NB4 (cell line): ENCODE measurements around the gene GYS2.

ENCODE experiments used
- POLR2A ChIP-seq: IDR thresholded peaks from 2 replicates; pipeline ENCODE4 v1.6.1; 2011; ENCODE audit warnings: mild to moderate bottlenecking; ENCODE audit not compliant: insufficient read length; ENCODE audit errors: extremely low read depth
- TF ChIP-seq, protein P1 (sequence below): IDR thresholded peaks from one replicate; pipeline ENCODE4 v1.5.1; 2012; ENCODE audit warnings: low read depth, low read length
- TF ChIP-seq, protein P2 (sequence below): IDR thresholded peaks from 2 replicates; pipeline ENCODE4 v1.6.1; 2011; ENCODE audit warnings: low read depth, low read length

DNA sequence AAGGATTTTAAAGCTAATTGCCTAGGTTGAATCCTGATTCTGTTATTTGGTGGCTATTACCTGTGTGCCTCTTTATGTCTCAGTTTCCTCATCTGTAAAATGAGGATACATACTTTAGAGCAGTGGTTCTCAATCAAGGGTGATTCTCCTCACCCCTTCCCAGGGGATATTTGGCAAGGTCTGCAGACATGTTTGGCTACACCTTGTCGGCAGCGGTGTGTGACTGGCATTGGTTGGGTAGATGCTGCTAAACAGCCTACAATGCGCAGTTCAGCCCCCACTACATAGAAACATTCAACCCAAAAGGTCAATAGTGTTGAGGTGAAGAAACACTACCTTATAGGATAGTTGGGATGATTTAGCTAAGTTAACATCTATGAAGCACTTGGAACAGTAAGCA lies 29.6 kb upstream of the GYS2 start:
- TF ChIP-seq, protein P1, sequence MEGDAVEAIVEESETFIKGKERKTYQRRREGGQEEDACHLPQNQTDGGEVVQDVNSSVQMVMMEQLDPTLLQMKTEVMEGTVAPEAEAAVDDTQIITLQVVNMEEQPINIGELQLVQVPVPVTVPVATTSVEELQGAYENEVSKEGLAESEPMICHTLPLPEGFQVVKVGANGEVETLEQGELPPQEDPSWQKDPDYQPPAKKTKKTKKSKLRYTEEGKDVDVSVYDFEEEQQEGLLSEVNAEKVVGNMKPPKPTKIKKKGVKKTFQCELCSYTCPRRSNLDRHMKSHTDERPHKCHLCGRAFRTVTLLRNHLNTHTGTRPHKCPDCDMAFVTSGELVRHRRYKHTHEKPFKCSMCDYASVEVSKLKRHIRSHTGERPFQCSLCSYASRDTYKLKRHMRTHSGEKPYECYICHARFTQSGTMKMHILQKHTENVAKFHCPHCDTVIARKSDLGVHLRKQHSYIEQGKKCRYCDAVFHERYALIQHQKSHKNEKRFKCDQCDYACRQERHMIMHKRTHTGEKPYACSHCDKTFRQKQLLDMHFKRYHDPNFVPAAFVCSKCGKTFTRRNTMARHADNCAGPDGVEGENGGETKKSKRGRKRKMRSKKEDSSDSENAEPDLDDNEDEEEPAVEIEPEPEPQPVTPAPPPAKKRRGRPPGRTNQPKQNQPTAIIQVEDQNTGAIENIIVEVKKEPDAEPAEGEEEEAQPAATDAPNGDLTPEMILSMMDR = no peak
- no peak for TF ChIP-seq POLR2A
- TF ChIP-seq, protein P2, sequence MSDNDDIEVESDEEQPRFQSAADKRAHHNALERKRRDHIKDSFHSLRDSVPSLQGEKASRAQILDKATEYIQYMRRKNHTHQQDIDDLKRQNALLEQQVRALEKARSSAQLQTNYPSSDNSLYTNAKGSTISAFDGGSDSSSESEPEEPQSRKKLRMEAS = no peak
